ENCODE data around the gene ADD1. TPM values are rescaled to one million over a fixed set of nuclear protein-coding genes. Genes with fewer than 3 reads are reported as not detected.

ADD1 gene
- polyA plus RNA-seq, 1 donor (not counting 4 experiments of a cell fraction or from before 2014, with no cell fraction given): 109 TPM

GRCh38 chr4:2817701-2818350 lies 25.8 kb upstream of the ADD1 start:
- dilution Hi-C loops (cut with MboI; ENCODE audit: extremely low pct_ligation_motif_present, low sequenced_read_pairs): no loop called here
- Histone ChIP-seq H3K4me1 (ENCODE audit: control insufficient read depth, extremely low read depth, insufficient read depth, low read length) (peaks cover 3% of the 10 kb centered on the region), H3K36me3 (ENCODE audit: control insufficient read depth in 2 of 2, extremely low read depth in 1 of 2, insufficient read depth in 2 of 2, low read length in 2 of 2) (peaks cover 0 to 12% of the 10 kb centered on the region in 2 experiments), H3K4me3 (ENCODE audit: control insufficient read depth in 2 of 3, extremely low read depth in 1 of 3, insufficient read depth in 2 of 3, low read depth in 1 of 3, low read length in 3 of 3) (peak overlapping the region; percentile 38 to 64 (median 42)), H3K27ac (ENCODE audit: control insufficient read depth, insufficient read depth, low read length) (no peak overlapping the region), H3K9me1 (ENCODE audit: control insufficient read depth, extremely low read depth, insufficient read depth, low read length) (no peaks in the 10 kb centered on the region), H3K9me3 (ENCODE audit: control insufficient read depth, low read depth, low read length) (no peaks in the 10 kb centered on the region), H4K20me1 (ENCODE audit: control insufficient read depth, extremely low read depth, insufficient read depth, low read length) (no peaks in the 10 kb centered on the region), H2AFZ (ENCODE audit: control insufficient read depth, low read length) (peak overlapping the region; percentile 15), H3K27me3 (ENCODE audit: control insufficient read depth, extremely low read depth, insufficient read depth, low read length) (peaks cover 3% of the 10 kb centered on the region), H3K4me2 (ENCODE audit: control insufficient read depth, extremely low read depth, insufficient read depth, low read depth, low read length) (peak overlapping the region; percentile 64), H3K79me2 (ENCODE audit: control insufficient read depth, insufficient read depth, low read length) (no peaks in the 10 kb centered on the region), H3K9ac (ENCODE audit: control insufficient read depth, extremely low read depth, insufficient read depth, low read length) (peak overlapping the region; percentile 58)
- DNase-seq (ENCODE audit: low read depth, low spot score) (no peak), FAIRE-seq (no peak)
- TF ChIP-seq CTCF (optimal IDR thresholded peaks at IDR 0.05 in 1 of 3, IDR thresholded peaks at IDR 0.05 in 1 of 3, conservative IDR thresholded peaks at IDR 0.05 in 1 of 3; ENCODE audit: extremely low read depth in 1 of 3, insufficient read depth in 2 of 3, low read length in 3 of 3) (no peak), EZH2 (IDR thresholded peaks at IDR 0.05; ENCODE audit: low read length) (no peak)

GRCh38 chr4:2818351-2818939 lies 25.2 kb upstream of the ADD1 start:
- H3K36me3 ChIP-seq (ENCODE audit: control insufficient read depth in 2 of 2, extremely low read depth in 1 of 2, insufficient read depth in 2 of 2, low read length in 2 of 2): peaks cover 0 to 15% of the 10 kb centered on the region in 2 experiments
- H2AFZ ChIP-seq (ENCODE audit: control insufficient read depth, low read length): no peak overlapping the region
- no peak overlapping the region for H3K27ac ChIP-seq (ENCODE audit: control insufficient read depth, insufficient read depth, low read length)
- dilution Hi-C loops (cut with MboI; ENCODE audit: extremely low pct_ligation_motif_present, low sequenced_read_pairs): no loop called here
- no peaks in the 10 kb centered on the region for H3K9me1 ChIP-seq (ENCODE audit: control insufficient read depth, extremely low read depth, insufficient read depth, low read length)
- H3K79me2 ChIP-seq (ENCODE audit: control insufficient read depth, insufficient read depth, low read length): no peaks in the 10 kb centered on the region
- peak overlapping the region; percentile 20 to 64 (median 42) for H3K4me3 ChIP-seq (ENCODE audit: control insufficient read depth in 2 of 3, extremely low read depth in 1 of 3, insufficient read depth in 2 of 3, low read depth in 1 of 3, low read length in 3 of 3)
- H4K20me1 ChIP-seq (ENCODE audit: control insufficient read depth, extremely low read depth, insufficient read depth, low read length): peaks cover 2% of the 10 kb centered on the region
- H3K27me3 ChIP-seq (ENCODE audit: control insufficient read depth, extremely low read depth, insufficient read depth, low read length): peaks cover 3% of the 10 kb centered on the region
- H3K4me1 ChIP-seq (ENCODE audit: control insufficient read depth, extremely low read depth, insufficient read depth, low read length): peaks cover 3% of the 10 kb centered on the region
- no peaks in the 10 kb centered on the region for H3K9me3 ChIP-seq (ENCODE audit: control insufficient read depth, low read depth, low read length)
- FAIRE-seq (no peak), DNase-seq (ENCODE audit: low read depth, low spot score) (no peak)
- H3K9ac ChIP-seq (ENCODE audit: control insufficient read depth, extremely low read depth, insufficient read depth, low read length): peak overlapping the region; percentile 58
- H3K4me2 ChIP-seq (ENCODE audit: control insufficient read depth, extremely low read depth, insufficient read depth, low read depth, low read length): peak overlapping the region; percentile 48
- TF ChIP-seq EZH2 (IDR thresholded peaks at IDR 0.05; ENCODE audit: low read length): no peak
- TF ChIP-seq CTCF (optimal IDR thresholded peaks at IDR 0.05 in 1 of 3, IDR thresholded peaks at IDR 0.05 in 1 of 3, conservative IDR thresholded peaks at IDR 0.05 in 1 of 3; ENCODE audit: extremely low read depth in 1 of 3, insufficient read depth in 2 of 3, low read length in 3 of 3): no peak
